BLaER1 treated with 17β-estradiol and CSF1 and Interleukin-3, amounts not matched to agents 10 nM and 100 nM (cell line): ENCODE results near the gene DTNA.
A peak's percentile ranks its signal among the peaks of the same experiment; 100 is the strongest.

ENCODE experiments used
- H3K27ac ChIP-seq, 11 experiments: shearing (Covaris generic); formaldehyde crosslinking; 2 replicates each; pipeline ENCODE4 v1.8.1; 2022
- H3K27me3 ChIP-seq, 11 experiments: shearing (Covaris generic); formaldehyde crosslinking; 2 replicates each; pipeline ENCODE4 v1.8.1; 2022
- H3K36me3 ChIP-seq, 11 experiments: shearing (Covaris generic); formaldehyde crosslinking; 2 replicates each; pipeline ENCODE4 v1.8.1; 2022
- H3K4me1 ChIP-seq, 10 experiments: shearing (Covaris generic); formaldehyde crosslinking; 2 replicates each; pipeline ENCODE4 v1.8.1; 2022
- H3K4me2 ChIP-seq, 11 experiments: shearing (Covaris generic); formaldehyde crosslinking; 2 replicates each; pipeline ENCODE4 v1.8.1; 2022
- H3K4me3 ChIP-seq, 10 experiments: shearing (Covaris generic); formaldehyde crosslinking; 2 replicates each; pipeline ENCODE4 v1.8.1; 2022
- H3K9ac ChIP-seq, 11 experiments: shearing (Covaris generic); formaldehyde crosslinking; 2 replicates each; pipeline ENCODE4 v1.8.1; 2022
- H3K9me3 ChIP-seq, 11 experiments: shearing (Covaris generic); formaldehyde crosslinking; replicated peaks in 1 of 11; 2 replicates each; pipeline ENCODE4 v1.8.1; 2022
- H4K20me1 ChIP-seq, 11 experiments: shearing (Covaris generic); formaldehyde crosslinking; 2 replicates each; pipeline ENCODE4 v1.8.1; 2022
- Cebpa-rat ChIP-seq, 11 experiments: shearing (Covaris generic); IDR thresholded peaks; 2 replicates each; pipeline ENCODE4 v1.8.1; 2022

The DTNA gene

GRCh38 chr18:34767601-34768027 is 57.5 kb downstream of the DTNA start:
- Histone ChIP-seq H3K4me1 (peaks cover 0 to 5% (median 0%) of the 10 kb centered on the region in 10 experiments; a peak in 6 of 20 replicates), H3K9ac (no peak overlapping the region), H3K27me3 (no peaks in the 10 kb centered on the region), H4K20me1 (no peaks in the 10 kb centered on the region; a peak in 1 of 22 replicates), H3K36me3 (peaks cover 0 to 63% (median 0%) of the 10 kb centered on the region in 11 experiments; a peak in 6 of 22 replicates), H3K9me3 (no peaks in the 10 kb centered on the region), H3K27ac (no peak overlapping the region), H3K4me2 (no peak overlapping the region), H3K4me3 (no peak overlapping the region)
- no peak for TF ChIP-seq Cebpa-rat (IDR thresholded peaks at IDR 0.05)

GRCh38 chr18:34771958-34772357 is 61.9 kb downstream of the DTNA start:
- H3K36me3 ChIP-seq, result peaks cover 0 to 67% (median 0%) of the 10 kb centered on the region in 11 experiments; a peak in 6 of 22 replicates
- peaks cover 0 to 25% (median 3%) of the 10 kb centered on the region in 10 experiments; a peak in 8 of 20 replicates for H3K4me1 ChIP-seq
- no peak overlapping the region for H3K9ac ChIP-seq
- H3K27ac ChIP-seq, result no peak overlapping the region; a peak in 1 of 22 replicates
- H3K4me3 ChIP-seq, result no peak overlapping the region
- peaks cover 0 to 14% (median 0%) of the 10 kb centered on the region in 11 experiments; a peak in 5 of 22 replicates for H4K20me1 ChIP-seq
- no peak overlapping the region for H3K4me2 ChIP-seq
- no peaks in the 10 kb centered on the region for H3K9me3 ChIP-seq
- TF ChIP-seq Cebpa-rat (IDR thresholded peaks at IDR 0.05), result no peak
- no peaks in the 10 kb centered on the region for H3K27me3 ChIP-seq

- Histone ChIP-seq H3K4me3 (no peak overlapping the region), H3K9me3 (0 out of 22 replicates have a peak, but pooled peaks cover 0 to 5% (median 0%) of the 10 kb centered on the region in 11 experiments), H3K27ac (no peak overlapping the region), H3K9ac (0 out of 22 replicates have a peak overlapping the region, but pooled peaks of 1 of the 11 experiments have one; percentile 5), H3K27me3 (no peaks in the 10 kb centered on the region), H4K20me1 (peaks cover 0 to 14% (median 0%) of the 10 kb centered on the region in 11 experiments; a peak in 5 of 22 replicates), H3K36me3 (peaks cover 0 to 65% (median 0%) of the 10 kb centered on the region in 11 experiments; a peak in 4 of 22 replicates), H3K4me1 (peaks cover 0 to 25% (median 3%) of the 10 kb centered on the region in 10 experiments; a peak in 8 of 20 replicates), H3K4me2 (peak overlapping the region in 3 of 11 experiments; percentile 23 to 72 (median 62); a peak in 6 of 22 replicates)
- no peak for TF ChIP-seq Cebpa-rat (IDR thresholded peaks at IDR 0.05)
Measured at GRCh38 chr18:34772887-34773286, 62.8 kb downstream of the DTNA start.

GRCh38 chr18:34773378-34773777 is 63.3 kb downstream of the DTNA start:
- Histone ChIP-seq H3K27me3 (no peaks in the 10 kb centered on the region), H3K27ac (no peak overlapping the region), H3K4me3 (no peak overlapping the region), H3K9ac (no peak overlapping the region), H4K20me1 (peaks cover 0 to 14% (median 0%) of the 10 kb centered on the region in 11 experiments; a peak in 5 of 22 replicates), H3K9me3 (0 out of 22 replicates have a peak, but pooled peaks cover 0 to 5% (median 0%) of the 10 kb centered on the region in 11 experiments), H3K4me2 (peak overlapping the region in 3 of 11 experiments; percentile 60 to 72 (median 62); a peak in 5 of 22 replicates), H3K4me1 (peaks cover 0 to 25% (median 3%) of the 10 kb centered on the region in 10 experiments; a peak in 8 of 20 replicates), H3K36me3 (peaks cover 0 to 60% (median 0%) of the 10 kb centered on the region in 11 experiments; a peak in 4 of 22 replicates)
- TF ChIP-seq Cebpa-rat (IDR thresholded peaks at IDR 0.05), result no peak

GRCh38 chr18:34773961-34774766 is 64.1 kb downstream of the DTNA start:
- Histone ChIP-seq H3K4me1 (peaks cover 0 to 25% (median 3%) of the 10 kb centered on the region in 10 experiments; a peak in 8 of 20 replicates), H3K4me3 (no peak overlapping the region), H3K27me3 (no peaks in the 10 kb centered on the region), H3K9ac (no peak overlapping the region), H3K36me3 (peaks cover 0 to 57% (median 0%) of the 10 kb centered on the region in 11 experiments; a peak in 3 of 22 replicates), H3K27ac (no peak overlapping the region), H3K4me2 (peak overlapping the region in 3 of 11 experiments; percentile 60 to 72 (median 62); a peak in 6 of 22 replicates), H3K9me3 (peaks cover 0 to 5% (median 0%) of the 10 kb centered on the region in 11 experiments; a peak in 1 of 22 replicates), H4K20me1 (peaks cover 0 to 14% (median 0%) of the 10 kb centered on the region in 11 experiments; a peak in 5 of 22 replicates)
- no peak for TF ChIP-seq Cebpa-rat (IDR thresholded peaks at IDR 0.05)

- H3K4me2 ChIP-seq, result no peak overlapping the region
- TF ChIP-seq Cebpa-rat (IDR thresholded peaks at IDR 0.05), result no peak
- H3K9me3 ChIP-seq, result peaks cover 0 to 5% (median 0%) of the 10 kb centered on the region in 11 experiments; a peak in 1 of 22 replicates
- H3K27me3 ChIP-seq, result no peaks in the 10 kb centered on the region
- H3K36me3 ChIP-seq, result peaks cover 0 to 48% (median 0%) of the 10 kb centered on the region in 11 experiments; a peak in 3 of 22 replicates
- no peak overlapping the region for H3K9ac ChIP-seq
- peaks cover 0 to 14% (median 0%) of the 10 kb centered on the region in 11 experiments; a peak in 5 of 22 replicates for H4K20me1 ChIP-seq
- H3K27ac ChIP-seq, result no peak overlapping the region
- no peak overlapping the region for H3K4me3 ChIP-seq
- peaks cover 0 to 25% (median 3%) of the 10 kb centered on the region in 10 experiments; a peak in 8 of 20 replicates for H3K4me1 ChIP-seq
Measured at GRCh38 chr18:34775461-34775860, 65.4 kb downstream of the DTNA start.

GRCh38 chr18:34779112-34779511 is 69.0 kb downstream of the DTNA start:
- H3K27me3 ChIP-seq, result no peaks in the 10 kb centered on the region
- H3K27ac ChIP-seq, result no peak overlapping the region
- H4K20me1 ChIP-seq, result peaks cover 0 to 2% (median 0%) of the 10 kb centered on the region in 11 experiments; a peak in 4 of 22 replicates
- H3K9ac ChIP-seq, result no peak overlapping the region
- no peak for TF ChIP-seq Cebpa-rat (IDR thresholded peaks at IDR 0.05)
- peaks cover 0 to 39% (median 0%) of the 10 kb centered on the region in 11 experiments; a peak in 3 of 22 replicates for H3K36me3 ChIP-seq
- H3K4me3 ChIP-seq, result no peak overlapping the region
- no peak overlapping the region for H3K4me2 ChIP-seq
- peaks cover 0 to 5% (median 0%) of the 10 kb centered on the region in 11 experiments; a peak in 1 of 22 replicates for H3K9me3 ChIP-seq
- H3K4me1 ChIP-seq, result peaks cover 0 to 5% (median 0%) of the 10 kb centered on the region in 10 experiments; a peak in 8 of 20 replicates

- Histone ChIP-seq H3K27ac (no peak overlapping the region), H3K36me3 (peaks cover 0 to 22% (median 0%) of the 10 kb centered on the region in 11 experiments; a peak in 3 of 22 replicates), H3K4me1 (no peaks in the 10 kb centered on the region), H4K20me1 (peaks cover 0 to 3% (median 0%) of the 10 kb centered on the region in 11 experiments; a peak in 1 of 22 replicates), H3K27me3 (no peaks in the 10 kb centered on the region), H3K4me3 (no peak overlapping the region), H3K9ac (no peak overlapping the region), H3K9me3 (peaks cover 0 to 5% (median 0%) of the 10 kb centered on the region in 11 experiments; a peak in 1 of 22 replicates), H3K4me2 (no peak overlapping the region)
- TF ChIP-seq Cebpa-rat (IDR thresholded peaks at IDR 0.05), result no peak
Measured at GRCh38 chr18:34780856-34781255, 70.8 kb downstream of the DTNA start.
